ENCODE data around the gene CSTB.
"Not testable (repeated sequence)": the region's sequence is repeated elsewhere in the genome, so short reads cannot be mapped to it uniquely, and the experiment has no call there.

The CSTB gene, protein sequence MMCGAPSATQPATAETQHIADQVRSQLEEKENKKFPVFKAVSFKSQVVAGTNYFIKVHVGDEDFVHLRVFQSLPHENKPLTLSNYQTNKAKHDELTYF

DNA sequence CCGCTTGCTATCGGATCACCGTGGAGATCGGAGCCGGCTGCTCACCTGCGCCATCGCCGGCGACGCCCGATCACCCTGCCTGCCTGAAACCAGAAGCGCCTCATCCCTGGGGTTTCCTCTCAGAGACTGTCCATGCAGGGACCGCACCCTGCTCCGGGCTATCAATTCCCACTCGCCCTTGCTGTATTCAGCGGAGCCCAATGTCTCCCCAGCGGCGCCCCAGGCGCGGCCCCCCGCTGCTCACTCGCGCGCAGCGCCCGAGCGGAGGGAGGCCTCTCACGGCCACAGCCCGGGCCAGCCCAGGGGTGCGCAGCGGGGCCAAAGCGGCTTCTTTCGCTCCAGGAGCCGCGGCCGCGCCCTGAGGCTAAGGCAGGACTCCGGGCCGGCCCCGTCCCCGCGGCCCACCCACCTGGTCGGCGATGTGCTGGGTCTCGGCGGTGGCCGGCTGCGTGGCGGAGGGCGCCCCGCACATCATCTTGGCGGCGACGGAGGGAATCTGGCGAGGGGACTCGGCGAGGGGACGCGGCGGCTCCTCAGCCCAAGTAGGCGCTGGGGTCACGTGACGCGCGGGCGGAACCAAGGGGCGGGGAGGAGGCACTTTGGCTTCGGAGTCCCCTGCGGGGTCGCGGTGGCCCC lies at the start of gene CSTB:
TSS of gene CSTB (minus strand) at position 514 of the 636 bp plus-strand sequence. CDS start at position 475, 39 bp downstream.
- DNase-seq: peak; percentile 87

DNA sequence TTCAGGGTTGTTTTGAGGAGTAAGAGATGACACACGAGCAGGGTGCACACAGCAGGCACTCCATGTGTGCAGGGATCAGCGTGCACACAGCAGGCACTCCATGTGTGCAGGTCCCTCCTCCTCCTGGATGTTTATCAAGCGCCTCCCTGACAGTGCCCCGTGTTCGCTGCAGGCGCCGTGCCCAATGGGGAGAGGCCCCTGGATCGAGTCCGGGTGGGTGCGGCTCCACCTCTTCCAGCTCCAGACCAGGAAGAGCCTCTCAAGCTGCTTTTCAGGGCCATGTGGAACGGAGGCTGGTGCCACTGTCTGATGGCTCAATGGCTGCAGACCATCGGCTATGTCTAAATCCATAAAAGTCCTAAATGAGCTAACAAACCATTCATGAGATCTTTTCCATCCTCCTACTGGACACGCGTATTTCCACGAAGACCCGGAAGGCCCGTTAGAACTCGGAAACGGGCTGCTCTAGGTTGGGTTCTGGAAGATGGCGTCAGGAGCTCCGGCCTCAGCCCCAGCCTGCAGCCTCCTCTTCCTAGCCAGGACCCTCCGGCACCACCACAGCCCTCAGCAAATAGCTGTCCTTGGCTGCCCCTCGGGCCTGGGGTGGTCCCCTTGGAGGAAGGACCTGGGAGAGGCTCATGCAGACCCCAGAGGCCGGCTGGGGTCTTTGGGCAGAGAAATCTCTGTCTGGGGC lies 49.3 kb upstream of the CSTB start:
- no peak for DNase-seq

DNA sequence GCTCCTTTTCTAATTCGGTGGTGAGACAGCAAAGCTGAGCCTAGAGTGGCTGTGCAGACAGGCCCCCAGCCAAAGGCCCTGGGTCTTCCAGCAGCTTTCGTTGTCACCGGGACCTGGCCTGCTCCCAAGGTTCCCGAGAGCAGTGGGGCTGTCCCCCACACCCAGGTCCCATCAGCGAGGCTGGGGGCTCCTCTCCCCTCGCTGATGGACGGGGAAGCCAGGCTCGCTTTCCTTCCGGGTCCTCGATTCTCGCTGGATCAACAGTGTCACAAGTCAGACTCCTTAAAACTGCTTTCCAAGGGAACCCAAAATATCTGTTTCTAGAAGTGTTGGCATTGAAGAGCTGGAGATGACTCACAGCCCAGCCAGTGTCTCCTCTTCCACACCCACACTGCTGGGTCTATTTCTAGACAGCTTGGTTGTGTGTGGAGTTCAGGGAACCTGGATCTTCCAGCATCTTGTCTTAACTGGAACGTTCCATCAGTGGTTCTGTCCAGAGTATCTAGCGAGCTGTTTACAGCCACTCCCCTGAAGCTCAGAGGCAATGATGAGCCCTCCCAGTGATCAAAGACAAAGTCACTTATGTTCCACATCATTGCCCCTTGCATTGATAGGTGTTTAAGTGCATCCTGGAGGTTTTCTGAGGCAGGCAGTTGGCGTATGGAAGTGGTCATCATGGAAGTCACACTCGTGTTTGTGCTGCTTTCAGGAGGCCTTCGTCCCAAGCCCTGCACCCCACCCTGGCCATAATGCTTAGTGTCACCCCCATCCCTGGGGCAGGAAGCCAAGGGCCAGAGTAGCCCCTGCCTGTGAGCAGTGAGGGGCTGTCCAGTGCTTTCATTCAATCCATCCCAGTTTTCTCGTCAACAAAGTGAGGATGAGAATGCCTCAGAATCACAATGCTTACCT lies 48.5 kb upstream of the CSTB start:
- DNase-seq: no peak

DNA sequence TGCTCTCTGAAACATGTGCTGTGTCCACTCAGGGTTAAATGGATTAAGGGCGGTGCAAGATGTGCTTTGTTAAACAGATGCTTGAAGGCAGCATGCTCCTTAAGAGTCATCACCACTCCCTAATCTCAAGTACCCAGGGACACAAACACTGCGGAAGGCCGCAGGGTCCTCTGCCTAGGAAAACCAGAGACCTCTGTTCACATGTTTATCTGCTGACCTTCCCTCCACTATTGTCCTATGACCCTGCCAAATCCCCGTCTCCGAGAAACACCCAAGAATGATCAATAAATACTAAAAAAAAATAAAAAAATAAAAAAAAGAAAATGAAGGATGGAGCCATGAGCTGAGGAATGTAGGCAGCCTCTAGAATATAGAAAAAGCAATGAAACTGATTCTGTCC lies 46.6 kb upstream of the CSTB start:
- not testable (repeated sequence) for DNase-seq

DNA sequence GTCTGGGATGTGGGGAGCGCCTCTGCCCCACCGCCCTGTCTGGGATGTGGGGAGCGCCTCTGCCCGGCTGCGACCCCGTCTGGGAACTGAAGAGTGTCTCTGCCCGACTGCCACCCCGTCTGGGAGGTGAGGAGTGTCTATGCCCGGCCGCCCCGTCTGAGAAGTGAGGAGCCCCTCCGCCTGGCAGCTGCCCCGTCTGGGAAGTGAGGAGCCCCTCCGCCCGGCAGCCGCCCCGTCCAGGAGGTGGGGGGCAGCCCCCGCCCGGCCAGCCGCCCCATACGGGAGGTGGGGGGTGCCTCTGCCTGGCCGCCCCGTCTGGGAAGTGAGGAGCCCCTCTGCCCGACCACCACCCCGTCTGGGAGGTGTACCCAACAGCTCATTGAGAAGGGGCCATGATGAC lies 46.1 kb upstream of the CSTB start:
- DNase-seq: not testable (repeated sequence)

DNA sequence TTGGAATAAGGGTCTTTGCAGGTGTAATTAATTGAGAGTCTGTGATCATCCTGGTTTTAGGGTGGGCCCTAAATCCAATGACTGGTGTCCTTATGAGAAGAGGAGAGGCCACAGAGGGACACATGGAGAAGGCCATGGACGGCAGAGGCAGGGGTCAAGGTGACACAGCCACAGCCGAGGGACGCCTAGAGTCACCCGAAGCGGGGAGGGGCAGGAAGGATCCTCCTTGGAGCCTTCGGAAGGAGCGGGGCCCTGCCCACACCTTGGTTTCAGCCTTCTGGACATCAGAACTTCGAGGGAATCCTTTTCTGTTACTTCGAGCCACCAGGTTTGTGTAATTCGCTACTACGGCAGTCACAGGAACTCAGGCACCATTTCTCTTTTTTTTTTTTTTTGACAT lies 44.4 kb upstream of the CSTB start:
- no peak for DNase-seq

DNA sequence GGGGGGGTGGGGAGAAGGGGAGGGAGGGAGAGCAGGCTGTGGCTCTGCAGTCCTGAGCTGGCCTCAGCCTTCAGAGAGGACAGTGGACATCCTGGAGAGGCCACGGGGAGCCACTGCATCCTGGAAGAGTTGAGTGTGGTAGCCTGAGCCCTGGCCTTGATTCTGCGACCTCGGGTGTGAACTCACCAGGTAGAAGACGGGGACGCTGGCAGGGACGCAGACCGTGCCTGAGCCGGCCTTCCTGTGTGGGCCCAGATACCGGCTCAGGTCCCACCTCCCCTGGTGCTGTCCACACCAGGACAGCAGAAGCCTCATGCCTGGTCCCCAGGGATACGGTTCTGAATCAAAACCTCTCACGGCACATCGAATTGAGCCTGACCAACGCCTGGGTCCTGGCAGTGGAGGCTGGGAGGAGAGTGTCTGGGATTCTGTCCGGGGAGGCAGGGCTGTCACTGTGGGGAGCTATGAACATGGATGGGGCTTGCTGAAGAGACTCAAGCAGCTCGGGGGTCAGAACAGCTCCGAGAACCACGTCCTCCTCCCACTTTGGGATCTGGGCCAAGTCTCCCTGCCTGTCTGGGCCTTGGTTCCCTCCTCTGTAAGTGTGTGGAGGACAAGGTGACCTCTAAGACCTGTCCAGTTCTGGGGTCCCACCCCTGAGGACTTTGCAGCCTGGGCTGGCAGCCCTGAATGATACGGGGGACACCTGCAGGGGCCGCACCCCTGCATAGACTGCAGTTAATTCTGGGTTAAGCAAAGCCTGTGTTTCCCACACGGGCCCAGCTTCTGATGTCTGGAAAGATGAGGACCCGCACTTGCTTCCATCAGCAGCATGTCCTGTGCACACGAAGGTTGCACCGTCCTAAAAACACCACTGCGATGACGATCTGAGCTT lies 43.6 kb upstream of the CSTB start:
- no peak for DNase-seq

DNA sequence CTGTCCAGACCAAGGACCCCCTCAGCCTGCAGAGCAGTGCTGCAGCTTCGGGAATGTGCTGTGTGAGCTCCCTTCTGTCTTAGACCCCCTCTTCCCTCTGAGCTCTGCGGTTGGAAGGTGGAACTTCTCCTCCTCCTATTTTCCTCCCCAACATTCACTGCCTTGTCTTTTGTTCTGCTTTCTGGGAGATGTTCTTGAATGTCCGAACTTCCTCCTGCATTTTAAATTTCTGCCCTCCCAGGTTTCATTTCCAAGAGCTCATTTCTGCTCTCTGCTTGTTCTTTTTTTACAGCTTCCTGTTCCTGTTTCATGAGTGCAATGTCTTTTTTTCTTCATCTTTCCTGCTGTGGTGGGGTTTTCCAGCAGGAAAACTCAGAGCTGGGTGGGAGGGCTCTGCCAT lies 42.6 kb upstream of the CSTB start:
- no peak for DNase-seq

DNA sequence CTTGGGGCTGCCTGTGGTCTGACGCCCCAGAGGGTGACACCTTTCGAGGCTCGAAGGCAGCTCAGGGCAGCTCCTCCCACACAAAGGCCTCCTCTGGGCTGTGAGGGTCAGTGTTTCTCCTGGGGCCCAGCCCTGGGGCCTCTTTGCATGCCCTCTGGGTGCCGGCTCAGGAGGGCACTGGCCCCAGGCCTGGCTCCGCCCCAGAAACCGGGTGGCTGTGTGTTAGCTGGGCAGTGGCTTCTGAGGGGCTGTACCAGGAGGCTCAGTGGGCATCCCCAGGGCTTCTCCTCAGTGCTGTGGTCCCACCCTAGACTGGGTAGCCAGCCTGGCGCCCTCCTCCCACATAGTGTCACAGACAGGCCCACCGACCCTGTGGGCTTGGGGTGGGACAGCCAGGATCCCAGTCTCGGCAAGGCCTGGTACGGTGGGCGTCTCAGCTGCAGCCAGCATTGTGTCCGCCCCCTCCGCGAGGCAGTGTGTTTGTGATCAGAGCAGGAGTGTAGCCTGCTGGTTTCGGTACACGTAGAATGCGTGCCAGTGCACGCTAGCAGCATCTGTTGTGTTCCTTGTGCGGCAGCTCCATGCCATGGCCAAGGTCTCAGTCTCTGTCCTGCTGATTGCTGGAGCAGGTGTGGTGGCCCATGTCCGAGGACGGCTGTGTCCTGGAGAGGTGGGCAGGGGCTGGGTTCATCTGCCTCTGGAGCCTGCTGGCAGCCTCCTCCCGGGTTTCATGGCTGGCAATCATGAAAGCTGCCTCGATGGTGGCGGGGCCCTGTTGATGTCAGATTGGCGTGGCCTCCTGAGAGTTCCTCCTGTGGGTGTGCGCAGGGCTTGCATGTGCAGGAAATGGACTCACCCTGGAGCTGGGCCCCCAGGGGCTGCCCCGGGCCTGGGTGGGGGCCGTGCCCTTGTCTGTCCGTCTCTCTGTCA lies 41.3 kb upstream of the CSTB start:
- no peak for DNase-seq

DNA sequence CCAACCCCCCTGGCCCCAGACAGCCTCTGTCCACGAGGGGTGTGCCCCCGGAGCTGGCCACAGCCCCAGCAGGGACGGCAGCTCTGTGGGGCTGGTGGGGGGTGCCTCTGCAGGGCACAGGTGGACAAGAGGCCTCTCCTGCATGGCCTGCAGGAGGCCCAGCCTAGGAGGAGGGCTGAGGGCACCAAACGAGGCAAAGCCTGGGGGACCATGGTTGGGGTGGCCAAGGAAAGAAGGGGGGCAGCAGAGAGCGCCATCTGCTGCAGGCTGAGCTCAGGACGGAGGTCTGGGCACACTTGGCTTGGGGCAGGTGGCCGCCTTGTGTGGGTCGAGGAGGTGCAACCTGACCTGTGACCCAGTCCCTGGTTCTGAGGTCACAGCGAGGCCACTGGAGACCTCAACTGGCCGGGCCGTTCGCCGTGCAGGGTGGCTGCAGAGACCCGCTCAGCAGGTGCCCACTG lies 40.5 kb upstream of the CSTB start:
- DNase-seq: no peak

DNA sequence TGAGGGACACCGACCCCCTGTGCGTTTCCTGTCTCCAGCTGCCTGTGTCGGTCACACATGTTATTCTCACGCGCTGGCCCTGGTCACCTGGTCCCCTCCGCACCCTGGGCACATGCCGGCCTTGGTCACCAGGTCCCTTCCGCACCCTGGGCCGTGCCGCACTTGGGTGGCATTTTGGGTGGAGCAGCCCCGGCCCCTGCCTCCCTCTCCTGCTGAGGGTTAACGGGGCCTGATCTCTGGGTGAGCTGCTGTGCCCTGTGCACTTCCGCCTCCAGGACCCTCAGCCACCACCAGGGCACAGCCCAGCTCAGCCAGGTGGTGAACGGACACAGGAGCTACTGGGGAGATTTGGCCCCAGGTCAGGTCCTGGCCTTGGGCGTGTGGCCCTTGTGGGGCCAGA lies 39.9 kb upstream of the CSTB start:
- no peak for DNase-seq

DNA sequence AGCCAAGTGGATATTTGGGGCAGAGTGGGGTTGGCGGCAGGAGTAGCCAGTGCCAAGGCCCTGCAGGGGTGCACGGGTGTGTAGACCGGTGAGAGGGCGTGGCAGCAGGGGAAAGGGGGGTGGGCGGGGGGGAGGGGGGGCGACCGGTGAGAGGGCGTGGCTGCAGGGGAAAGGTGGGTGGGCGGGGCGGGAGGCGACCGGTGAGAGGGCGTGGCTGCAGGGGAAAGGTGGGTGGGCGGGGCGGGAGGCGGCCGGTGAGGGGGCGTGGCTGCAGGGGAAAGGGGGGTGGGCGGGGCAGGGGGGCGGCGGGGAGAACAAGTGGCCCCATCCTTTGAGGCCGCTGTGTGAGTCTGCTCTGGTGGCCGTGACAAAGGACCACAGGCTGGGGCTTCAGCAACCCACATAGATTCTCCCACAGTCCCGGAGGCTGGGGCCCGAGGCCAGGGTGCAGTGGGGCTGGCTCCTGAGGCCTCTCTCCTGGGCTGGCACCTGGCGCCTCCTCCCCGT lies 39.1 kb upstream of the CSTB start:
- DNase-seq: no peak

DNA sequence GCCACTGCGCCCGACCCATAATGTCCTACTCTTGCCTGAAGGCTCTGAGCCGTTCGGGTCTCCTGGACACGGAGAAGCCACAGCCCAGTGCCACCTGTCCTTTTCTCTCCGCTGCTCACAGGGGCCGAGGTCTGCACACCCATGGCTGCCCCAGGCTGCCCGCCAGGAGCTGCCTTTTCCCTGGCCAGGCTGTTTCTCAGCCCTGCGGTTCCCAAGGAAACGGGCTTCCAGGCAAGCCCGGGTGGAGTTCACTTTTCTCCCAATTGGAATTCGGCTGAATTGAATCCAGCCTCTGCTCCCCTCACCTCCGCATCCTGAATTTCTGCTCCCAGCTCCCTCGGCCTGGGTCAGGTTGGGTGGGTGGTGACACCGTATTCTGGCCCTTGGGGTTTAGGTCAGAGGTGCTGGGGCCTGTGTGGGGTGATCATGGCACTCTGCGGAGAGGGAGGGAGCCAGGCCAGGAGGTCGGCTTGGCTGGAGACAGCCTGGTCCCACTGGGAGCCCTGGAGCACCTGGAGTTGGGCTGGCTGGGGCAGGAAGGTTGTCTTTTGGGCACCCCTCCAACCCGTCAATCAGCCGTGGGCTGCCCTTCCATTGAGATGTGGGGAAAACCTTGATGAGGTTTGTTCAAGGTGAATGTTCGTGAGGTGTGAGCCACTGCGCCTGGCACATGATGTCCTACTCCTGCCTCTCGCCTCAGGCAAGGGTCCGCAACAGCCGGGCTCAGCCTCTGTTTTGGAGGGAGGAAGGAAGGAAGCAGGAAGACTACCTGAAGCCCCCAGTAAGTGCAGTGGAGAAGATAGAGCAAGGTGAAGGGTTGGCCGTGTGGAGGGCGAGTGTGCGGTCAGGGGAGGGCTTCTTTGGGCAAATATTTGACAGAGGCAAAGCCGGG lies 38.4 kb upstream of the CSTB start:
- DNase-seq: no peak

DNA sequence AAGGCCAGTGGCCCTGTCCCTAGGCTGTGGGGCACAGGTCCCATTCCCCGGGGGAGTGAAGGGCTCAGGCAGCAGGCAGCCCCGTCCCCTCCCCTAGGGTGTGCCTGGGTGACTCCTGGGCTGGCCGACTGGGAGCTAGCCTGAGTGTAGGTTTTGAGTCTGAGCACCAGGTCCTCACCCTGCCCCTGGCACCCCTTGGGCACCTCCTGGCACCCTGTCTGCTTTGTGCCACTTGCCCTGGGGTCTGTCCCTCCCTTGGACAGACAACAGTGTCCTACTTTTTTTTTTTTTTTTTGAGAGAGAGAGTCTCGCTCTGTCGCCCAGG lies 37.5 kb upstream of the CSTB start:
- no peak for DNase-seq

DNA sequence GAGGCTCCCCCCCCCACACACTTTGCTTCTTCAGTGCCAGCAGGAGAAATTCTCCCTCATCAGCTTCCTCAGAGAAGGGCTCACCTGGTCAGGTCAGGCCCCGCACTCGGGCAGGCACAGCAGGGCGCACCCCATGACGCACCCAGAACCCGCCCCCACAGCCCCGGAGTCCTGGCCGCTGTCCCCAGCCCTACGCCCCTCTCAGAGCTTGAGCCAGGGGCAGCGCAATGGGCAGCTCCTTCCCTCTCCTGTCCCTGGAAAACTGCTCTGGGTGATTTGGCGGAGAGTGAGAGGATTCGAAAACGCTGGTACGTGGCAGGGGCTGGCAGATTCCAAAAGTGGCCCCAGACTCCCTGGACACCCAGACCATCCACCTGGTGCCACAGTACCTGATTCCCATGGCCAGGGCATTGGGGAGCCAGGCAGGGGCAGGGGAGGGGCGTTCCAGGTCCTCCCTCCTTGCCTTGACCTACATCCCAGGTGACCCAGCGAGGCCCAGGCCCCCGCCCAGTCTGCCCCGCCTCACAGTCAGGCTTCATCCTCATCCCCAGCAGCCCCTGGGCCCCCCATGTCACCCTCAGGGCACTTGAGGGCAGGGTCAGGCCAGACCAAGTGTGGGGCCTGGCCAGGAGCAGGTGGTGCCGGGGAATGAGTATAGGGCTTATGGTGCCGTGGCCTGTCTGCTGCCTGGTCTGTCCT lies 37.0 kb upstream of the CSTB start:
- DNase-seq: no peak

DNA sequence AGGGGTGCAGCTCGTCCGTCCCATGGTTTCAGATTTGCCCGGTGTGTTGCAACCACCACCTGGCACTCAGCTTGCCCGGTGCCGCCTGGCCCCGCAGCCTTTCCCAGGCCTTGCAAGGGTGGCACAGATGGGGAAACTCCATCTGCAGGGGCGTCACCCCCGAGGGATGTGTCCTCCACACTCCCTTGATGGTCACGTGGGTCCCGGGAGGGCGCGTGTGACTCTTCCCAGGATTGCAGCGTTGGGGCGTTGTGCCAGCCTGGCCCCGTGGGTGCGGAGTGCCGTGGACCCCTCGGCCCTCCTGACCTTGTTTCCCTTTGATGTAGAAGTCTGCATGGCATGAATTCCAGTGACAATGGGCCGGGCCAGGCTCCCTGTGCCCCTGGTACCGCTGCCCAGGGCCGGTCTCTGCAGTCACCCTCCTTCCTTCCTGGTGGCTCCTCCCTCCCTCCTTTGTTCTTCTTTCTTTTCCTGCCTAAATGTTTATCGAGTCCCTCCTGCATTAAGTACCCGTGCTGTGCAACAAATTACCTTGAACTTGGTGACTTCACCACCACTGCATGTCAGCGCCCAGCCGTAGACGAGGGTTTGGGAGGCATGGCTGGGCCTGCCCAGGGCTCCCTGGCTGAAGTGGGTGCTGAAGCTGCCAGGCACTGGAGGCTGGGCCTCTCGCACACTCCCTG lies 36.2 kb upstream of the CSTB start:
- no peak for DNase-seq

DNA sequence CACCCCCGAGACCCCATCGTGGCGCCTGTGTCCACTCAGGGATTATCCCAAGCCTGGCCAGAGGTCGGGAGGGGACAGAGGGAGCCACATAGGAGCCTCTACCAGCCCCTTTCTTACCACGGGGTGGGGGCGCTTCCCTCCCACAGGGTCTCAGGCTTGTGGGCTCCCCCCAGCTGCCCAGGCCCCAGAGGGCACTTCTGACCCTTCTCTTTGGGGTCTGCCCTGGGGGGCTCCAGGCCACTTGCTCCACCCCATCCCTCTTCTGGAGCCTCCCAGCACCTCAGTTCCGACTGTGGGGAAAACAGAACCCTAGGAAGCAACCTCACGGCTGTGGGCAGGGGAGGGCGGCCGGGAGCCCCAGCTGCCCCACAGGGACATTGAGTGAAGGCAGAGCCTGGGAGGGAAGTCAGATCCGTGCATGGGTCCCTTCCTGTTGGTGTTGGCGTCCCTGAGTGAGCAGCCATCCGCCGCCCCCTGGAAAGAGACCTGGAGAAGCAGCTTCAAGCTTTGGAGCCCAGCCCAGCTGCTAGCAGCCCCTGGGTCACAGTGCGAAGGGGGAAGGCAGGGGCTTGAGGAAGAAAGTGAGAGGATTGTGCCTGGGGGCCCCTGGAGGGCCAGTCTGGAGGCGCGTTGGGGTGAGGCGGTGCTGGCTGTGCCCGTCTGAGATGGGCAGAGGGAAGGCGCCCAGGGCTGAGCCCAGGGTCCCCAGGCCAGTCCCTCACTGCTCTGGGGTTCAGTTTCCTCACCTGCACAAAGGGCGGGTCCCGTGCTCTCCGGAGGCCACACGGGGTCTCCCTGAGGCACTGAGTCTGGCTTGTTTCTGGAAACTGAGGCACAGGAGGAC lies 35.4 kb upstream of the CSTB start:
- no peak for DNase-seq
